Measurements from ENCODE around the gene MAP2K4.
"Not testable (repeated sequence)": the region's sequence is repeated elsewhere in the genome, so short reads cannot be mapped to it uniquely, and the experiment has no call there.

MAP2K4 gene

GRCh38 chr17:12020642-12021622 lies at the start of gene MAP2K4:
MAP2K4 (plus strand) TSS chr17:12020877; CDS start chr17:12020887, 10 bp downstream.
- peak; percentile 88 to 96 for DNase-seq

GRCh38 chr17:11972741-11973140 lies 47.9 kb upstream of the MAP2K4 start:
- DNase-seq: not testable (repeated sequence)

- DNase-seq: no peak
These were observed 40.9 kb upstream of the MAP2K4 start for GRCh38 chr17:11979795-11980194.

- DNase-seq: no peak
These were observed 39.9 kb upstream of the MAP2K4 start for GRCh38 chr17:11980813-11981212.

- DNase-seq: no peak
These were observed 38.8 kb upstream of the MAP2K4 start for GRCh38 chr17:11981862-11982261.

- DNase-seq: no peak
These were observed 34.3 kb upstream of the MAP2K4 start for GRCh38 chr17:11986179-11986941.

GRCh38 chr17:11986942-11987329 lies 33.7 kb upstream of the MAP2K4 start:
- no peak for DNase-seq

- DNase-seq: no peak
These were observed 30.2 kb upstream of the MAP2K4 start for GRCh38 chr17:11990363-11990983.

- DNase-seq: no peak
These were observed 29.2 kb upstream of the MAP2K4 start for GRCh38 chr17:11991461-11991860.

- DNase-seq: peak in 1 of 2 donors; percentile 38
These were observed 23.9 kb upstream of the MAP2K4 start for GRCh38 chr17:11996722-11997146.

- peak; percentile 94 to 96 for DNase-seq
These were observed 23.3 kb upstream of the MAP2K4 start, which contains the start of gene ZNF18 for GRCh38 chr17:11997147-11997971. ZNF18 (minus strand) TSS chr17:11997475; CDS start chr17:11992829, 4,646 bp downstream.

- DNase-seq: peak in 1 of 2 donors; percentile 2
These were observed 22.8 kb upstream of the MAP2K4 start for GRCh38 chr17:11997972-11998233.

GRCh38 chr17:11999696-12000095 lies 21.0 kb upstream of the MAP2K4 start:
- no peak for DNase-seq

GRCh38 chr17:12007466-12007865 lies 13.2 kb upstream of the MAP2K4 start:
- no peak for DNase-seq

- DNase-seq: no peak
These were observed 1.0 kb downstream of the MAP2K4 start for GRCh38 chr17:12021623-12022140.

GRCh38 chr17:12022310-12022709 lies 1.6 kb downstream of the MAP2K4 start:
- DNase-seq: no peak

- no peak for DNase-seq
These were observed 3.6 kb downstream of the MAP2K4 start for GRCh38 chr17:12024327-12024726.

- no peak for DNase-seq
These were observed 7.0 kb downstream of the MAP2K4 start for GRCh38 chr17:12027658-12028057.

- no peak for DNase-seq
These were observed 7.9 kb downstream of the MAP2K4 start for GRCh38 chr17:12028611-12029010.

GRCh38 chr17:12034538-12034937 lies 13.9 kb downstream of the MAP2K4 start:
- no peak for DNase-seq

- DNase-seq: no peak
These were observed 15.0 kb downstream of the MAP2K4 start for GRCh38 chr17:12035673-12036072.

GRCh38 chr17:12037970-12038369 lies 17.3 kb downstream of the MAP2K4 start:
- DNase-seq: no peak
